ENCODE measurements around the gene IGF2R.
"Not testable (repeated sequence)": the region's sequence is repeated elsewhere in the genome, so short reads cannot be mapped to it uniquely, and the experiment has no call there.

The IGF2R gene

DNA sequence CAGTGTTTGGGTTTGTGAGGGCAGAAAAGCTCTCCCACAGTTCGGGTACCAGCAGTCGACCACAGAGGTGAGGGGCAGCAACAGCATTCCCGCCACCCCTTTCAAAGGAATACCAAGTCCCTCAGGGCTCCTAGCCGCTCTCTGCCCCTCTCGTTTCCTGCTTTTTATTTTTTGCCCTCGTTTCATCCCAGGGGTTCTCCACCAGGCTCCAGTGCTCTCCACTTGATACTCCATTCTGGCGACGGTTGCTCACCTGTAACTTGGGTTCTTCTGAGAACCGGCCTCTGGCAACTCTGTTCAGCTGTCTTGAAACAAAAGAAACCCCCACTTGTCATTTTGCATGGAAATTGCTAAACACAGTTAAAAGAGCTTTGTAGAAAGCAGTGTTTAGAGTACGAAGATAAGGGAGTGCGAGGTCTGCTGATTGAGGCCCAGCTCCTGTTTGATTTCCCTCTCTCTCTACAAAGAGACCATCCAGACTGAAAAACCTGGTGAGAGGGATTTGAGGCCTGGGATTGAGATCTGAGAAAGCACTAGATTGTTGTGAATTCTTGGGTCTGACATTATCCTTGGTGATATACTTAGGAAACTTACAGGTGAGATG lies 28.7 kb downstream of the IGF2R start:
- DNase-seq: no peak

DNA sequence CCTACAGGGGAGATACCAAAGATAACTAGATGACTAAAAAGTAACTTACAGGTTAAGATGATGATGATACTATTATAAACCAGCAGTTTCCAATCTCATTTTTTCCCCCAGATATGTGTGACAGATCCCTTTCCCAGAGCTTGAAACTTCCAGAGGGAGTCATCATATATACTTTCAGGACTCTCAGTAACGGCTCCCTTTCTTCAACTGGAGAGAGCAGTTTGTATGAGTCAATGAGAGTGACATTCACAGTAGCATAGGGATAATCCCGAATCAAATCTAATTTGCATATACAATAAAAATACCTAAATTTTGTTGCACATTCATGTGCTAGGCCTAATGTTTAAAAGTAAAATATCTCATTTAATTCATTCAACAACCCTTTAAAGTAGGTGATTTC lies 29.7 kb downstream of the IGF2R start:
- no peak for DNase-seq

- DNase-seq: no peak
Measured at GRCh38 chr6:159999240-159999671, 30.4 kb downstream of the IGF2R start.

- DNase-seq: no peak
Measured at GRCh38 chr6:160000280-160000704, 31.4 kb downstream of the IGF2R start.

GRCh38 chr6:160000893-160001427 lies 32.1 kb downstream of the IGF2R start:
- DNase-seq: not testable (repeated sequence)

- DNase-seq: no peak
Measured at GRCh38 chr6:160002882-160003281, 34.0 kb downstream of the IGF2R start.

DNA sequence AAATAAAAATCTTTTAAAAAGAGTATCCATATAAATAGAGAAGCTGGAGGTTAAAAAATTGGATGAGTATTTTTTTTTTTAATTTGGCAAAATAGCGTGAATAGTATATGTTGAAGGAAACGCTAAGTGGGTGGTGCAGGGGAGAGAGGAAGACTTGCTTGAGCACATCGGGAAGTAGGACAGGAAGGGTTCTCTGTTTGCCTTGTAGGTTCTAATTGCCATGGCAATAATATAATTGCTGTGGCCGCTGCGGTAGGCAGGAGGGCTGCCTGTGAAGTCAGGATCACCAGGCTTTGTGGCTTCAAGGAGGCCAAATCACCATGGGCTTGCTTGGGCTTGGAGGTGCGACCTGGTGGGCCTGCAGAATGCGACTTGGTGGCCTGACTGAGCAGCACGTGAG lies 35.1 kb downstream of the IGF2R start:
- DNase-seq: no peak

- no peak for DNase-seq
Measured at GRCh38 chr6:160004419-160005175, 35.7 kb downstream of the IGF2R start.

- no peak for DNase-seq
Measured at GRCh38 chr6:160005211-160005610, 36.3 kb downstream of the IGF2R start.

DNA sequence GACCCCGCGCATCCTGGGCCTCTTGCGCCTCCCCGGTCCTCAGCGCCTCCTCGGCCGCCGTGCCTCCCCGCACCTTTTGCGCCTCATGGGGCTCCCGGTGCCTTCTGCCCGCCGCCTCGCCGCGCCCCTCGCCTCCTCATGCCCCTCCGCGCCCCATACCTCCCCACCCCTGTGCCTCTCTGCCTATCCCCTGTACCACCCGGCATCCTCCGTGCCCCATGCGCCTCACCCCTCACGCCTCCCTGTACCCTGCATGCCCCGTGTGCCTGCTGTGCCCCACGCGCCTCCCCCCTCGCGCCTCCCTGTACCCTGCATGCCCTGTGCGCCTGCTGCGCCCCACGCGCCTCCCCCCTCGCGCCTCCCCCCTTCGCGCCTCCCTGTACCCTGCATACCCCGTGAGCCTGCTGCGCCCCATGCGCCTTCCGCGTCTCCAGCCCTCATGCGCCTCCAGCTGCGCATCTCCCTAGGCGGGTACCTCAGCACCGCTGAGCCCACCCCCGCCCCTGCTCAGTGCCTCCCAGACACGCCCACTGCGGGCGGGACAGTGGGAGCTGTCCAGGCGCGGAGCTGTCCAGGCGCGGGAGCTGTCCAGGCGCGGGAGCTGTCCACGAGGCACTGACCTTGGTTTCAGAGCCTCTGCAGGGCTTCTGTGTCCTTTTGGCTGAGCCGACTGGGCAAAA lies 37.1 kb downstream of the IGF2R start:
- no peak for DNase-seq

DNA sequence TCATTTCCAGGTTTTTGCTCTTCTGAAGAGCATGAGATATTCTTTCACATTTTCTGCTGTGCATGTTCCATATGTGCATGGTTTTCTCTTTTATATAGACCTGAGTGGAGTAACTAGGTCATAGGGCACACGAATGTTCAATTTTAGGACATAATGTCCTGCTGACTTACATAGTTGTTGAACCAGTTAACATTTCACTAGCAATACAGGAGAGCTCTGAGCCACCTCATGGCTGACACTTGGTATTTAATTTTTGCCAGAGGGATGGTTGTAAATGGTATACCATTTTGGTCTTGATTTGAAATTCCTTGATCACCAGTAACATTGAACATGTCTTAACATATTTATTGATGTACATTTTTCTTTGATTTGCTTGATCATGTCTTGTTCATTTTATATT lies 38.3 kb downstream of the IGF2R start:
- no peak for DNase-seq

GRCh38 chr6:160007611-160008010 lies 38.7 kb downstream of the IGF2R start:
- no peak for DNase-seq

GRCh38 chr6:160010067-160010466 lies 41.2 kb downstream of the IGF2R start:
- DNase-seq: no peak

DNA sequence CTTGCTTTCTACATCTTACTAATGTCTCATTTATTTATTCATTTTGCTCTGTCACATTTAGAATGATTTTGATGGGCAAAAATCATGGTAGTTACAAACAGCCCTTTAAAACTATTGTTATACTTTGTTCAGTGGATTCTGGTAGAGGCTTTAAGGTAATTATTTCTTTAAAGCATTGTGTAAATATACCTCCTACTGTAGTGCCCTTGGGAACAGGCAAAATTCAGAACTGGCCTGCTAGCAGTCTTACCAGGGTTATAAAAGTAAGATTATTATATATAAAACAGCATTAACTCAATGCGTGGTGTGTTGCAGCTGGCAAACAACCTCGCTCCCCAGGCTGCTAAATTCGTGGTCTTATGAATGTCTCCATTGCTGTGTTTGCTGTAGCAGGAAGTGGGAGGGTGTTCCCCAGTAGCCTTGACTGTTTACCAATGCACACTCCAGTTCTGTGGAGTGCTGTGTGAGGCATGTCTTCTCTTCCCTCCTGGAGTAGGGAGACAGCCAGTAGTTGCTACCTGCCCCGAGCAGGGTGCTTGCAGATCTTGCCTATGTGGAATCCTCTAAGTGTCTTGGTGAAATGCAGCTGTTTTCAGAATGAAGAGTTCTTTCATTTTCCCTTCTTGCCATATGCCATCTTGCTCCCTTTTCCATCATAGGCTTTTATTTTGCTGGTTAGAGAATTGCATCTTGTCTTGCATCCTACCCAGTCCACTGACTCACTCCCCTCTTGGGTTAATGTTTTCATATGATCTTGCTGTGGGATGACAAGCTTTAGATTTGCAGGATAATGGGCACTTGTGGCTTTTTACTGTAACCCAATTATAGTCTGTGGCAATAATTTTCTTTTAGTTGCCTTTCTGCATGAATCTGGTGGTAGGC lies 45.3 kb downstream of the IGF2R start:
- DNase-seq: no peak

DNA sequence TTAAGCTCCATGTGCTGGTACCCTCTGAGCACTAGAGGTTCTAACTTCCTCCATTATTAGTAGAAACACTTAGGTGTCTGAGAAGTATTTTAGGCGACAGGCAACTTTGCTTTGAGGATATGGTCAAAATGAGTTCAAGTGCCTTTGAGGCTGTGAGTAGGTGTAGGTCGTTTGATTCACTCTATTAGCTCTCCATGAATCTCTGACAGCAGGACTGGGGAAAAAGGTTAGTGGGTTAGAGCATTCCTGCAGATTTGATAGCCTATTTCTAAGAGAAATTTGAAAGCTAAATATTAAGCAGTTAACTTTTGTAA lies 45.9 kb downstream of the IGF2R start:
- no peak for DNase-seq

DNA sequence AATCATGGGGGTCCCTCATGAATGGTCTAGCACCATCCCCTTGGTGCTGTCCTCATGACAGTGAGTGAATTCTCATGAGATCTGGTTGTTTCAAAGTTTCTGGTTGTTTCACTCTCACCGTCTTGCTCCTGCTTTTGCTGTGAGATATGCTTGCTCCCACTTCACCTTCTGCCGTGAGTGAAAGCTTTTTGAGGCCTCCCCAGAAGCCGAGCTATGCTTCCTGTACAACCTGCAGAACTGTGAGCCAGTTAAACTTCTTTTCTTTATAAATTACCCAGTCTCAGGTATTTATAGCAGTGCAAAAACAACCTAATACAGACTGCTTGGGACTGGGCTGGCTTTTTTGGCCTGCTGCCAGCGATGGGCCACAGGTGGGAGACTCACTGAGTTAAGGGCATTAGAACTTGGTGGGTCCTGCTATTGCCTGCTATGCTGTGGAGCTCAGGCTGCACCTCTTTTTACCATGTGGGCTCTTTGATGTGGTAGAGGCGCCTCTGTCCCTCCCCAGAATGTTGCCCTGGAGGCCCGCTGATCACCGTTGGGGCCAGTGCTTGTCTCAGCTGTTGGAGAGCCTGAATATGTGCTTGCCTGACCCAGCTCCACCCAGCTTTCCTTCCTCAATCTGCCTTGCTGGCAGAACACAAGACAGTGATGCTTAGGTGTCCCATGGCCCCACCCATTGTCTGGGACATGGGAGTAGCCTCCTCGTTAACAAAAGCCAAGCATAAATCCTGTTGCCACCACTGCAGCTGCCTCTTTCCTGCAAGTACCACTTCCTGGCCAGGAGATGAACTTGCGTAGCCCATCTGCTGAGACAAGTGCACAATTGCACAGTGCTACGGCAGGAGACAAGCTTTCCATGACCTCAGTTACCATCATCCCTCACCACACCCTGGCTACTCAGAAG lies 47.1 kb downstream of the IGF2R start:
- no peak for DNase-seq

- DNase-seq: no peak
Measured at GRCh38 chr6:160022101-160022500, 53.2 kb downstream of the IGF2R start.

- no peak for DNase-seq
Measured at GRCh38 chr6:160022793-160023192, 53.9 kb downstream of the IGF2R start.

DNA sequence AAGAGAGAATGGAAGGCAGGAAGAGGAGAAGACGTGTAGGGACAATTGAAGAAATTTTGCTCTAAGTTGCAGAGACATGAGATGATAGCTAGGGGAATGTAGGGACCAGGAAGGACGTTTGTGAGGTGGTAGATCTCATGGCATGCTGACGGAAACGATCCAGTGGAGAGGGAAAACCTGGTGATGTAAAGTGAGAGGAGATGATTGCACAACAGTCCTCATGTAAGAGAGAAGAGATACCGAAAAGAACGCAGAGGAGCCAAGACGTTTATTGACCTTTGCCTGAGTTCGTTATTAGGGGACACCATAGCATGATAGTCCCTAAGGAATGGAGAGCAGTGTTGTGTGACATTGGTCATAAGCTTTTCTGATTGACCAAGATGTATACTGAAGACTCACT lies 55.3 kb downstream of the IGF2R start:
- DNase-seq: no peak

- DNase-seq: no peak
Measured at GRCh38 chr6:160027076-160027475, 58.2 kb downstream of the IGF2R start.

- no peak for DNase-seq
Measured at GRCh38 chr6:160027931-160028330, 59.0 kb downstream of the IGF2R start.

Measured in stimulated activated CD4-positive, alpha-beta T cell treated with anti-CD3 and anti-CD28 coated beads, Interleukin-4, amount 100 ng/mL, for 1 hour (primary cell).